ENCODE measurements around the gene GIT1. TPM values are rescaled to one million over a fixed set of nuclear protein-coding genes. Genes with fewer than 3 reads are reported as not detected.

Gene GIT1
- total RNA-seq, 1 donor from 2014 or later: 66.7 TPM

GRCh38 chr17:29594519-29595090 is 5.2 kb upstream of the GIT1 start:
- Mint-ChIP-seq H3K4me1 (ENCODE audit: unreplicated experiment) (peaks cover 47% of the 10 kb centered on the region), H3K4me3 (peak overlapping the region; percentile 87), H3K9me3 (no peaks in the 10 kb centered on the region), H3K36me3 (no peaks in the 10 kb centered on the region), H3K27ac (peak overlapping the region; percentile 59), H3K27me3 (no peaks in the 10 kb centered on the region)
- DNase-seq (ENCODE audit: extremely low spot score, unreplicated experiment): no peak
- TF ChIP-seq, protein P1, sequence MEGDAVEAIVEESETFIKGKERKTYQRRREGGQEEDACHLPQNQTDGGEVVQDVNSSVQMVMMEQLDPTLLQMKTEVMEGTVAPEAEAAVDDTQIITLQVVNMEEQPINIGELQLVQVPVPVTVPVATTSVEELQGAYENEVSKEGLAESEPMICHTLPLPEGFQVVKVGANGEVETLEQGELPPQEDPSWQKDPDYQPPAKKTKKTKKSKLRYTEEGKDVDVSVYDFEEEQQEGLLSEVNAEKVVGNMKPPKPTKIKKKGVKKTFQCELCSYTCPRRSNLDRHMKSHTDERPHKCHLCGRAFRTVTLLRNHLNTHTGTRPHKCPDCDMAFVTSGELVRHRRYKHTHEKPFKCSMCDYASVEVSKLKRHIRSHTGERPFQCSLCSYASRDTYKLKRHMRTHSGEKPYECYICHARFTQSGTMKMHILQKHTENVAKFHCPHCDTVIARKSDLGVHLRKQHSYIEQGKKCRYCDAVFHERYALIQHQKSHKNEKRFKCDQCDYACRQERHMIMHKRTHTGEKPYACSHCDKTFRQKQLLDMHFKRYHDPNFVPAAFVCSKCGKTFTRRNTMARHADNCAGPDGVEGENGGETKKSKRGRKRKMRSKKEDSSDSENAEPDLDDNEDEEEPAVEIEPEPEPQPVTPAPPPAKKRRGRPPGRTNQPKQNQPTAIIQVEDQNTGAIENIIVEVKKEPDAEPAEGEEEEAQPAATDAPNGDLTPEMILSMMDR (conservative IDR thresholded peaks at IDR 0.05): no peak

DNA sequence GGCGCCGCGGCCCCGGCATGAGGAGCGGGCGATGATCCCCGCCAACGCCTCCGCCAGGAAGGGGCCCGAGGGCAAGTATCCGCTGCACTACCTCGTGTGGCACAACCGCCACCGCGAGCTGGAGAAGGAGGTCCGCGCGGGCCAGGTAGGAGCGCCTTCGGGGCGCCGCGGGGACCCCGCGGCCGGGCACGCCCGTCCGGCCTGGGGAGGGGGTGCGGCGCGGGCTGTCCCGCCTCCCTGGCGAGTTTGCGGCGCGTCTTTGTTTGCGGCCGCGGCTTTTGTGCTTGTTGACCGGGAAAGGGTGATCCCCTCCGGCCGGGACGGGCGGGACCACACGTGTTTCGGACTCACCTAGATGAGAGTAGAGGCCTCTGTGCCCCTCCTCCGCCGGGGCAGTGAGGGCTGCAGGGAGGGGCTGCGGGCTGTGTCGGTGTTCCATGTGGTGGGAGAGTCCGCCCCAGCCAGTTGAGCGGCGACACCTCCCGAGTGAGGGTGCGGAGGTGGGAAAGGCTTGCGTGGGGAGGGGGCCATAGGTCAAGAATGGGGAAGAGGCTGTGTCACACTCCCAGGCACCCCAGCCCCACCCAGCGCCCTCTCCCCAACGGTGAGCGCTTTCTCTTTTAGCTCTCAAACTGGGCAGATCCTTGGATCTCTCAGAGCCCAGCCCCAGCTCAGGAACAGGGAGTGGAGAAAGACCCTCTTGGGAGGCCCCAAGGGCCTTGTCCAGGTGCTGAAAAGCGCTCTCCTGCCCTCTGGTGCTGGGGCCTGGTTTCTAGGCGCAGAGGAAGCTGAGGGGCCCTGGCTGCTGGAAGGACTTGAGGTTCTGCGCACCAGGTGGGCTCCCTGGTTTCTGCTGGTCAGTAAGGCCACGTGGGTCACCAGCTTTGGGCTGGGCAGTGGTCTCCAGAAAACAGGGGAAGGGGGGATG is 4.4 kb upstream of the GIT1 start:
- H3K27me3 Mint-ChIP-seq: no peaks in the 10 kb centered on the region
- TF ChIP-seq, protein P1 (conservative IDR thresholded peaks at IDR 0.05): peak; percentile 36
- no peaks in the 10 kb centered on the region for H3K36me3 Mint-ChIP-seq
- peak overlapping the region; percentile 59 for H3K27ac Mint-ChIP-seq
- peaks cover 40% of the 10 kb centered on the region for H3K4me1 Mint-ChIP-seq (ENCODE audit: unreplicated experiment)
- H3K9me3 Mint-ChIP-seq: no peaks in the 10 kb centered on the region
- H3K4me3 Mint-ChIP-seq: peak overlapping the region; percentile 87
- no peak for DNase-seq (ENCODE audit: extremely low spot score, unreplicated experiment)

- peak within 1 kb of the TSS; percentile 90 for H3K4me3 Mint-ChIP-seq
- H3K36me3 Mint-ChIP-seq: no peaks in the 10 kb centered on the region
- no peak for DNase-seq (ENCODE audit: extremely low spot score, unreplicated experiment)
- H3K27ac Mint-ChIP-seq: peak within 1 kb of the TSS; percentile 94
- no peaks in the 10 kb centered on the region for H3K9me3 Mint-ChIP-seq
- H3K27me3 Mint-ChIP-seq: no peaks in the 10 kb centered on the region
- H3K4me1 Mint-ChIP-seq (ENCODE audit: unreplicated experiment): peaks cover 39% of the 10 kb centered on the region
- TF ChIP-seq, protein P1 (conservative IDR thresholded peaks at IDR 0.05): no peak
Observed at GRCh38 chr17:29592850-29593551, 3.6 kb upstream of the GIT1 start, which contains the start of gene ANKRD13B. Gene ANKRD13B, plus strand, starts transcription at chr17:29593132. Its CDS starts 490 bp downstream, at chr17:29593622.

- Mint-ChIP-seq H3K4me3 (peak overlapping the region; percentile 90), H3K9me3 (no peaks in the 10 kb centered on the region), H3K27ac (peak overlapping the region; percentile 94), H3K36me3 (no peaks in the 10 kb centered on the region), H3K27me3 (no peaks in the 10 kb centered on the region), H3K4me1 (ENCODE audit: unreplicated experiment) (peaks cover 28% of the 10 kb centered on the region)
- DNase-seq (ENCODE audit: extremely low spot score, unreplicated experiment): peak; percentile 97
- TF ChIP-seq, protein P1 (conservative IDR thresholded peaks at IDR 0.05): peak; percentile 100
Observed at GRCh38 chr17:29591737-29592608, 2.5 kb upstream of the GIT1 start.
